Stimulated activated CD4-positive, alpha-beta T cell treated with anti-CD3 and anti-CD28 coated beads, Interleukin-4, amount 100 ng/mL, for 48 hours (primary cell): ENCODE data around the gene SUGCT.
"Not testable (repeated sequence)": the region's sequence is repeated elsewhere in the genome, so short reads cannot be mapped to it uniquely, and the experiment has no call there.

ENCODE experiments used
- DNase-seq, 2 donors: peaks; one replicate each; pipeline ENCODE4 v3.0.0-alpha.2; 2020; ENCODE audit warnings: low read depth in 2 of 2

The SUGCT gene

GRCh38 chr7:40134428-40135316, at the start of gene SUGCT, which contains the start of gene MPLKIP:
SUGCT (plus strand) TSS chr7:40135005.
MPLKIP (minus strand) TSS chr7:40134622; CDS start chr7:40134567, 55 bp downstream.
- DNase-seq = peak; percentile 78 to 80

- no peak for DNase-seq
Measured at GRCh38 chr7:40092182-40092581, 42.6 kb upstream of the SUGCT start.

GRCh38 chr7:40093631-40094350, 41.0 kb upstream of the SUGCT start:
- no peak for DNase-seq

- no peak for DNase-seq
Measured at GRCh38 chr7:40095230-40095629, 39.6 kb upstream of the SUGCT start.

- no peak for DNase-seq
Measured at GRCh38 chr7:40095695-40096327, 39.0 kb upstream of the SUGCT start.

- DNase-seq = no peak
Measured at GRCh38 chr7:40097728-40098127, 37.1 kb upstream of the SUGCT start.

- DNase-seq = no peak
Measured at GRCh38 chr7:40098810-40099209, 36.0 kb upstream of the SUGCT start.

- DNase-seq = no peak
Measured at GRCh38 chr7:40099837-40100236, 35.0 kb upstream of the SUGCT start.

- no peak for DNase-seq
Measured at GRCh38 chr7:40101201-40101600, 33.6 kb upstream of the SUGCT start.

GRCh38 chr7:40102897-40103296, 31.9 kb upstream of the SUGCT start:
- DNase-seq = no peak

- DNase-seq = no peak
Measured at GRCh38 chr7:40105879-40106473, 28.8 kb upstream of the SUGCT start.

- DNase-seq = no peak
Measured at GRCh38 chr7:40115936-40116335, 18.9 kb upstream of the SUGCT start.

GRCh38 chr7:40117199-40117598, 17.6 kb upstream of the SUGCT start:
- not testable (repeated sequence) for DNase-seq

- not testable (repeated sequence) for DNase-seq
Measured at GRCh38 chr7:40118201-40118600, 16.6 kb upstream of the SUGCT start.

- DNase-seq = no peak
Measured at GRCh38 chr7:40120020-40120419, 14.8 kb upstream of the SUGCT start.

GRCh38 chr7:40122100-40122939, 12.5 kb upstream of the SUGCT start:
- not testable (repeated sequence) for DNase-seq

GRCh38 chr7:40122940-40123254, 11.9 kb upstream of the SUGCT start:
- DNase-seq = no peak

GRCh38 chr7:40133561-40134427, 1.0 kb upstream of the SUGCT start:
- DNase-seq = no peak

GRCh38 chr7:40135317-40135610, 459 bp downstream of the SUGCT start:
- no peak for DNase-seq

- no peak for DNase-seq
Measured at GRCh38 chr7:40137563-40137962, 2.8 kb downstream of the SUGCT start.
